DMS153 treated with DMSO at 0.1 percent for 48 hours (cell line): Measurements from ENCODE around the gene HCN1.

Experiments
- DNase-seq: peaks from one replicate; lab custom pipeline; 2025; ENCODE audit not compliant: unreplicated experiment; lab: John Stamatoyannopoulos, UW

The HCN1 gene

GRCh38 chr5:45696206-45696836 lies at the start of gene HCN1:
Gene HCN1, minus strand, starts transcription at chr5:45696380.
- no peak for DNase-seq

- DNase-seq = no peak
Measured at GRCh38 chr5:45741110-45741509, 44.9 kb upstream of the HCN1 start.

GRCh38 chr5:45737153-45737552 lies 41.0 kb upstream of the HCN1 start:
- DNase-seq = no peak

GRCh38 chr5:45725537-45725936 lies 29.4 kb upstream of the HCN1 start:
- no peak for DNase-seq

- no peak for DNase-seq
Measured at GRCh38 chr5:45697201-45697600, 1.0 kb upstream of the HCN1 start.

GRCh38 chr5:45695804-45696156 lies 400 bp downstream of the HCN1 start:
- no peak for DNase-seq

- DNase-seq = no peak
Measured at GRCh38 chr5:45694971-45695803, 993 bp downstream of the HCN1 start.

GRCh38 chr5:45694255-45694814 lies 1.8 kb downstream of the HCN1 start:
- DNase-seq = no peak

- DNase-seq = no peak
Measured at GRCh38 chr5:45692481-45692880, 3.7 kb downstream of the HCN1 start.

- DNase-seq = no peak
Measured at GRCh38 chr5:45691656-45692055, 4.5 kb downstream of the HCN1 start.

GRCh38 chr5:45687701-45688100 lies 8.5 kb downstream of the HCN1 start:
- DNase-seq = no peak

GRCh38 chr5:45686620-45687019 lies 9.6 kb downstream of the HCN1 start:
- DNase-seq = no peak

- no peak for DNase-seq
Measured at GRCh38 chr5:45684118-45684517, 12.1 kb downstream of the HCN1 start.

GRCh38 chr5:45680950-45681349 lies 15.2 kb downstream of the HCN1 start:
- DNase-seq = no peak

GRCh38 chr5:45677524-45677923 lies 18.7 kb downstream of the HCN1 start:
- no peak for DNase-seq

GRCh38 chr5:45672271-45672670 lies 23.9 kb downstream of the HCN1 start:
- no peak for DNase-seq

GRCh38 chr5:45648744-45649143 lies 47.4 kb downstream of the HCN1 start:
- no peak for DNase-seq

GRCh38 chr5:45643056-45643455 lies 53.1 kb downstream of the HCN1 start:
- no peak for DNase-seq

GRCh38 chr5:45642370-45642769 lies 53.8 kb downstream of the HCN1 start:
- DNase-seq = no peak

GRCh38 chr5:45639040-45639439 lies 57.1 kb downstream of the HCN1 start:
- DNase-seq = peak; percentile 8

- DNase-seq = no peak
Measured at GRCh38 chr5:45627076-45627656, 69.0 kb downstream of the HCN1 start.

GRCh38 chr5:45623832-45624231 lies 72.3 kb downstream of the HCN1 start:
- no peak for DNase-seq
